AG04449 (cell line): ENCODE data around the gene RBBP5.

Source experiments
- CTCF ChIA-PET: fragments of 350-600 bp; formaldehyde crosslinking; extraction: SDS; loops from one replicate; lab custom pipeline; 2021; ENCODE audit warnings: antibody characterized with exemption; lab: Yijun Ruan, JAX
- POLR2A ChIA-PET: fragments of 400-600, 350-600 bp; formaldehyde crosslinking; extraction: SDS; loops from one replicate; lab custom pipeline; 2020; ENCODE audit warnings: antibody characterized with exemption, inconsistent platforms; lab: Yijun Ruan, JAX
- DNase-seq: peaks from one replicate; pipeline ENCODE4 v3.0.0-alpha.2; 2010; ENCODE audit warnings: low read depth, low spot score
- H3K4me3 ChIP-seq: 2 replicates; pipeline ENCODE4 v1.5.1; 2011; ENCODE audit warnings: low read depth, mild to moderate bottlenecking, control low read depth, low read length
- CTCF ChIP-seq: IDR thresholded peaks from one replicate; pipeline ENCODE4 v1.5.1; 2011; ENCODE audit warnings: mild to moderate bottlenecking, moderate library complexity, low read length, control low read depth, inconsistent platforms; ENCODE audit not compliant: insufficient read depth; ENCODE audit errors: missing control alignments

The RBBP5 gene

GRCh38 chr1:205057808-205058575 lies 63.8 kb downstream of the RBBP5 start:
- no peak for TF ChIP-seq CTCF
- H3K4me3 ChIP-seq, result no peak overlapping the region
- ChIA-PET CTCF (interaction anchor here (0.6 to 2.7 kb wide), 2 partner anchors 8 to 68 kb away, joined by 3 to 7 read pairs; no protein-coding TSS in a partner anchor), POLR2A (no interaction called here)
- no peak for DNase-seq

- no peak for DNase-seq
- H3K4me3 ChIP-seq, result no peak overlapping the region
- ChIA-PET CTCF (interaction anchor here (2.7 kb wide), 1 partner anchor 67 kb away, joined by 7 read pairs; no protein-coding TSS in a partner anchor), POLR2A (no interaction called here)
- TF ChIP-seq CTCF, result no peak
These were observed 64.7 kb downstream of the RBBP5 start for GRCh38 chr1:205056956-205057568.

GRCh38 chr1:205056188-205056611 lies 65.6 kb downstream of the RBBP5 start:
- H3K4me3 ChIP-seq, result no peak overlapping the region
- ChIA-PET CTCF (interaction anchor here (0.7 to 3.0 kb wide), 4 partner anchors 10 to 80 kb away, joined by 3 to 14 read pairs (median 6); no protein-coding TSS in a partner anchor), POLR2A (no interaction called here)
- DNase-seq, result no peak
- no peak for TF ChIP-seq CTCF

- TF ChIP-seq CTCF, result no peak
- DNase-seq, result no peak
- H3K4me3 ChIP-seq, result no peak overlapping the region
- ChIA-PET CTCF (interaction anchor here (1.0 to 7.8 kb wide), 6 partner anchors 7 to 202 kb away, joined by 3 to 90 read pairs (median 4); no protein-coding TSS in a partner anchor), POLR2A (no interaction called here)
These were observed 67.8 kb downstream of the RBBP5 start for GRCh38 chr1:205054013-205054412.

- no peak for TF ChIP-seq CTCF
- ChIA-PET POLR2A (no interaction called here), CTCF (interaction anchor here (1.2 to 7.8 kb wide), 5 partner anchors 8 to 203 kb away, joined by 3 to 90 read pairs (median 5); no protein-coding TSS in a partner anchor)
- DNase-seq, result no peak
- no peak overlapping the region for H3K4me3 ChIP-seq
These were observed 68.5 kb downstream of the RBBP5 start for GRCh38 chr1:205053296-205053695.

GRCh38 chr1:205052690-205053089 lies 69.1 kb downstream of the RBBP5 start:
- ChIA-PET CTCF (interaction anchor here (1.2 to 7.8 kb wide), 4 partner anchors 9 to 204 kb away, joined by 3 to 90 read pairs (median 7); no protein-coding TSS in a partner anchor), POLR2A (no interaction called here)
- no peak for DNase-seq
- TF ChIP-seq CTCF, result no peak
- H3K4me3 ChIP-seq, result no peak overlapping the region
